GM21515 (cell line): ENCODE measurements around the gene TOP1.
"Not testable (repeated sequence)": the region's sequence is repeated elsewhere in the genome, so short reads cannot be mapped to it uniquely, and the experiment has no call there.

Source experiments
- ATAC-seq: cut with Tn5 transposase; IDR thresholded peaks from one replicate; pipeline ENCODE4 v1.9.1; 2021; ENCODE audit not compliant: unreplicated experiment

The TOP1 gene

DNA sequence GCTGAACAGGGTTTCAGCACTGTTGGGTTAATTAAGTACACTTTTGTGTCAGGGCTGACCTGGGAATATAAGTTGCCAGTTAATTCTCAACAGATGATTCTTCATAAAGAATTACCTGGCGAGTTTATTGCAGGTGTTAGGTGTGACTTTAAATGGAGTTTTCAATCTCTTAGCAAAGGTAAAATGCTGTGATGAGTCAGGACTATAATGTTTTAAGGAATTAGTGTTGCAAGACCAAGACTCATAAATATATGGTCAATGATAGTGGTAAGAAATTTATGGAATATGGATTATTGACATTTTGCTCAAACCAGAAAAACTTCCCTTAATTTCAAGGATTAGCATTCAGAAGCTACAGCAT is 58.7 kb downstream of the TOP1 start:
- no peak for ATAC-seq

DNA sequence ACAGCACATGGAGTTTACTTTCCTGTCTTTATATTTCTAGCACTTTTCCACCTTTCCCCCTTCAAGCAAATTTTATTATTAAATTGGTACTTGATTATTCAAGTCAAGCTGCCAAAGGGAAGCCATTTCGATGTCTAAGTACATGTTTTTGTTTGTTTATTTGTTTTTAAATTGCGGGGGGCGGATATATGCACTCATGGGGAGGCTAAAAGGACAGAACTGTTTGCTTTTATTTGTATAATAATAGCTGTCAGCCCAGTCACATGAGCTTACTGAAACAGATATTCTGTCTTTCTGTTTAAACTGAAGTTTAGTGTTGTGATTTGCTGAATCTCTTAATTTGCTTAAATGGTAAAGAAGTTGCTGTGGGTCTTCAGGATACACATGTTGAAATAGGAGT is 59.2 kb downstream of the TOP1 start:
- ATAC-seq, result no peak

DNA sequence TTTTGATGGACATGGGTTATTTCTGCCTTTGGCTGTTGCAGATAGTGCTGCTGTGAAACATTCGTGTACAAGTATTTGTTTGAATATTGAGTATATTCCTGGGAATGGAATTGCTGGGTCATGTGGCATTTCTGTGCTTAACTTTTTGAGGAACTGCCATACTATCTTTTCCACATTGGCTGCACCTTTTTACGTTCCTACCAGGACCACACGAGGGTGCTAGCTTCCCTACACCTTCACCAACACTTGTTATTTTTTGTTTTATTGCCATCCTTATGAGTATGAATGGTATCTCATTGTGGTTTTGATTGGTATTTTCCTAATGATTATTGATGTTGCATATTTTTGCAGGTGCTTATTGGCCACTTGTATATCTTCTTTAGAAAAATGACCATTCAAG is 60.9 kb downstream of the TOP1 start:
- no peak for ATAC-seq

DNA sequence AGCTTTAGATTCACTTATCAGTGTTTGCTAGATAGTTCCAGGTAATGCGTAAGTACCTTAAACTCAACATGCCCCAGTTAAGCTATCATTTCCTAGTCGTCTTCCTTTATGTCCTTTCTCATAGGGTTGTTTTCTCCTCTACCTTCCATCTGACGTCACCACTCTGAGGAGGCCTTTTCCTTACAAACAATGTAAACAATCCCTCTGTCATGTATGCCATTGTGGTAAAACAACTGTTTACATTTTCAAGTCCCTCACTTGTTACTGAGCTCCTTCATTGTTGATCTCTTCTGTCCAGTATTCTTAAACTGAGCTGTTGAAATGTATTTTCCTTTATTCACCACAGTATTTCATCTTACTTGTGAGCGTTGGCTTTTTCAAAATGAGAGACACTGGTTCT is 63.3 kb downstream of the TOP1 start:
- no peak for ATAC-seq

DNA sequence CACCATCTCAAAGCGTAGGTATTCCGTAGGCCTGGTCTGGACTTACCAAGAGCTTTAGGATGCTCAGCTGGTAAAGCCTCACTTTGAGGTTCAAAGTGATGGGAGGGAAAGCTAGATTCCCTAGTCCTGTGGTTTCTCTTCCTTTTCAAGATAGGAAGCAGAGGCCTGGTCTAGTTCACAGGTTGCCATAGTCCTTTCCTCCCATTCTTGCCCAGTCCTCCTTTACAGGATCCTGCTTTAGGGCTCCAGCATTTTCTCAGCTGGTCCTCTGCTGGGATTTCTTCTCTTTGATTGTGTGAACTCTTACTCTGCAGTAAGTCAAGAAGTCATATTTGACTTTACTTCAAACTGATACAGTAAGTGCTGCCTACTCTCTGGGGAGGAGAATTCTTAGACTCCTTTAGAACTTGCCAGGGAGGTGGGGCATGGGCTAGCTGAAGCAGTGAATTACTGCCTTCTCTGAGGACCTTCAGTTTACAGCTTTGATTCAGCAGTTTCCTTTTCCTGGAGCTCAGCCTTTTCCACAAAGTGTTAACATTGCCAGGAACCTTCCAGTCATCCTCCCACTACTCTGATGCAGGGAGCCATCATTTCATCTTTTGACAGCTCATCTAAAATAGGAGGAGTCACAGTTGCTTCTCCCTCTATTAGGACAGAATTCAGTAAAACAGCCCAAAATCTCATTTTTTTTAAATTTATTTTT is 65.9 kb downstream of the TOP1 start:
- no peak for ATAC-seq

DNA sequence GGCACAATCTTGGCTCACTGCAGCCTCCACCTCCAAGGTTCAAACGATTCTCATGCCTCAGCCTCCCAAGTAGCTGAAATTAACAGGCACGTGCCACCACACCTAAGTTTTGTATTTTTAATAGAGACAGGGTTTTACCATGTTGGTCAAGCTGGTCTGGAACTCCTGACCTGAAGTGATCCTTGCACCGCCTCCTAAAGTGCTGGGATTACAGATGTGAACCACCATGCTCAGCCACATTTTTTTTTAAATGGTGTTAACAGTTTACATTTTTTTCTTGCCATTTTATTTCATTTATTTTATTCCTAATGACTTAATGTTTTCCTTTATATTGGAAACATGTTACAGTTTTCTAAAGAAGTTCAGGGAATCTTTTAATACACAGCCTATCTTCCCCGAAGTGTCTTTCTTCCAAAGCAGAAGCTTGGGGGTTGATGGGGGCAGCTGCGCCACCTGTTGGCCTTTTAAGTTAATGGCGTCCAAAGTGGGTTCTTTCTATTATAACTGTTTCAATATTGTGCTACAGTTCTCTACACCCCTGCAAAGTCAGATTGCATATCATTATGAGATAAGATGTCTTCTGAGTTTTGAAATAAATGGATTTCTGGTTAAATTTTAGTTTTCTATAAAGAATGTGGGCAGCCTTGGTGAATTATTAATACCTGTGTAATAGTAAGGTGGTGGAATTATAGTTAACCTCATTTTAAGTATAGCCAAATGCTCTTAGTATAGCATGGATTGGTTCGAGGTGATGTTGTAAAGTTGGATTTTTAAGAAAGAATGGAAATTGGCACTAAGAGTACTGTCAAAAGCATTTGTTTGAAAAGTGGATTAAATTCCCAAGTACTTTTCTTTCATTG is 66.7 kb downstream of the TOP1 start:
- ATAC-seq, result peak; percentile 48

DNA sequence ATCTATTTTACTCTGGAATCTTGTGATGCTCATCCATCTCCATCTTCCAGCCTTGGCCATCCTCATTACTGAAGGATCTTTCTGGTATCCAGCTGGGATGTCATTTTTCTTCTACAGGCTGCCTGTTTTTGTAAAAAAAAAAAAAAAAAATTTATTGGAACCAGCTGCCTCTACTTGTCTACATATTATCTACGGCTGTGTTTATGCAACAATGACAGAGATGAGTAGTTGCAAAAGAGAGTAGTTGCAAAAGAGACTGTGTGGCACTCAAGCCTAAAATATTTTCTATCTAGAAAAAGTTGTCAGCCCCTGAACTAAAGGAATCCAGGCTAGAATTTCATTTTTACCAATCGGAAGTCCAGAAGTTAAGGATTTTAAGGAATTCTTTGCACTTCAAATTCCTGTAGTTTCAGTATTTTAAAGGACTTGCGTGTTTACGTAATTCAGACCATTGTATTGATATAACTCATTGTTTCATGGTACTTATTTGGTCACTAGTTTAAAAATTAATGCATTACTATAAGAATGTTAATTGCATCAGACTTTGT is 70.2 kb downstream of the TOP1 start:
- ATAC-seq, result no peak

DNA sequence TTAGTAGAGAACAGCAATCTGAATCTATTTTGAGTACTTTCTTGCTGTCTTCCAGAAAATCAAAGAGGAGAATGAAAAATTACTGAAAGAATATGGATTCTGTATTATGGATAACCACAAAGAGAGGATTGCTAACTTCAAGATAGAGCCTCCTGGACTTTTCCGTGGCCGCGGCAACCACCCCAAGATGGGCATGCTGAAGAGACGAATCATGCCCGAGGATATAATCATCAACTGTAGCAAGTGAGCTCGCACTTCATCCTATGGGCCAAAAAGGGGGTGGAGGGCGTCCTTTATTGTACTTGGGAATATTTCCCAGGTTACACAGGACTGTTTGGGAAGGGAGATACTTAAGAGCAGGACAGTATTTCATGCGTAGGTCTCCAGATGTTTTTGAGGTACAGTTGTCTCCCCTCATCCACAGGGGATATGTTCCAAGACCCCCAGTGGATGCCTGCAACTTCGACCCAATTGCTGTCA is 71.4 kb downstream of the TOP1 start:
- no peak for ATAC-seq

DNA sequence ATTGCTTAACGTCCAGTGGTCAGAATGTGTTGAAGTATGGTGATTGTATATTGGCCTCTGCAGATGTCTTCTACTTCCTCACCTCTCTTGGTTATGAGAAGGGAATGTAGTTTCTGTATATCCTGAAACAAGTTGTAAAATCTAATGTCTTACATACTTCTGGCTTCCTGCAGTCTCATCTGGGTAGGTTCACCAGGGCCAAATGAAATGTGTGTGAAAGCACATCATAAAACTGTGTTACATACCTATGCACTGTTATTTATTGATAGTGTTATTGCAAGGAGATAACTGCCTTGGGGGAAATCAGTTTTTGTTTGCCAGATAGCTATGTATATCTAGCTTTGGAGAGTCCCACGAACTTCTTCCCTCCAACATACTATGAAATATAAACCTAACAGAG is 73.0 kb downstream of the TOP1 start:
- no peak for ATAC-seq

DNA sequence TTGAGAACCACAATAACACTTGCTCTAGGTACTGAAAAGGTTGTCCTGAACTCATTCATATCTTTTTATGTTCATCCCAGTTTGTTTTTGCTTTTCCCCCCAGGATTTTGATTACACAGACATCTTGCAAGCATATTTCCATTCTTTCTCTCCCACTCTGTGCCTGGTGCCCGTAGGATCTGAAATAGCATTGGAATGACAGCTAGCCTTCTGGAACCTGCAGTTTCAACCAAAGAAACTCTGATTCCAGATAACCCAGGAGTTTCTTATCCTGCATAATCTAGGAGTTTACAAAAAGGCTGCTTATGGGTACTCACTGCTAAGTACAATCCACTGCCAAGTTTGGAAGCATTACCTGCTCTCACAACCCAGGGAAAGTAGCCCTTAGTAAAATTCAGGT is 79.9 kb downstream of the TOP1 start:
- ATAC-seq, result no peak

DNA sequence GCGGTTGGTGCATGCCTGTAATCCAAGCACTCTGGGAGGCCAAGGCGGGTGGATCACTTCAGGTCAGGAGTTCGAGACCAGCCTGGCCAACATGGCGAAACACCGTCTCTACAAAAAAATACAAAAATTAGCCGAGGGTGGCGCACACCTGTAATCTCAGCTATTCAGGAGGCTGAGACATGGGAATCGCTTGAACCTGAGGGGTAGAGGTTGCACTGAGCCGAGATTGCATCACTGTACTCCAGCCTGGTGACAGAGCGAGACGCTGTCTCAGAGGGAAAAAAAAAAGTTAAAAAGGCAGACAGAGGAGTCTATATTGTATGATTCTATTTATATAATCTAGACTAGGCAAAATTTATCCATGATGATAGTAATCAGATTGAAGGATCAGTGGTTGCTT is 81.4 kb downstream of the TOP1 start:
- no peak for ATAC-seq

DNA sequence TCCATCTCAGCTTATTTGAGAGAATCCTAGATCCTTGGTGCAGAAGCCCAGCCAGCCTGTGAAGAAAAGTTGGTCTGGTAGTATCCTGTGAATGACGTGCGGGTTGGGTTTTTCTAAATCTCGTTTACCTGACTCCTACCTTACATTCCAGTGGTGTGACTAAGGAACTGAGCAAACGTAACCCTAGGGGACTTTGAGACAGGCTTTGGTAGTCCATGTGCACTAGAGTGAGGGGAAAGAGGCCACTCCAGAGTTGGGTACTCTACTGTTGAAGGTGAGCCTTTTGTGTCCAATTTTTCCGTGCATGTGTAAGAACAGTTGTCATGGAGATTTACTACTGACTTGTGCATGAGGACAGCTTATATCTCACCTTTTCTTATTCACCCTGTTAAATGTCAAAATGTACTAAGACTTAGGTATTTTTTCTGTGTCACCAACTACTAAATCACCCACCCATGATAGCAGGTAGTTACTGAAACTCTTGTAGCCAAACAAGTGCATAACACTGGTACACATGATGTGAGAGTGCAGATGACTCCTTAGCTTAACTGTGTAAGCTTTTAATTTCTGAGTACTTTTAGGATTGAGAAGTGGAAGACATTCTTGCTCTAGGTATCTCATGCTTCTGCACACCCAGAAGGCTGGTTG is 82.4 kb downstream of the TOP1 start:
- no peak for ATAC-seq

DNA sequence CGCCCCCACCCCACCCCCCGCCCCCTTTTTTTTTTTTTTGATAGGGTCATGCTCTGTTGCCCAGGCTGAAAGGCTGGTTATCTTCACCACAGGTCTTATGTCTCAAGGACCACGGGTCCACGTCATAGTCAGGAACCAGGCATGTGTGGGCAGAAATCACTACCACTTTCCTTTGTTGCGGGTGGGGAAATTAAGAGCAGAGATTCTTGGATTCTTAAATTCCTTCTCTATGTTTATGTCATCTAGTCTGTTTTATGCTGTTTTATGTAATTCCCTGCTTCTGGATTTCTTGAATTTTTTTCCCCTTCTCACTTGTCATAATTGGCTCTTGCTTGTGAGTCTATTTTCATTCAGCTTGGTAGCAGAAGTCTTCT is 82.9 kb downstream of the TOP1 start:
- no peak for ATAC-seq

DNA sequence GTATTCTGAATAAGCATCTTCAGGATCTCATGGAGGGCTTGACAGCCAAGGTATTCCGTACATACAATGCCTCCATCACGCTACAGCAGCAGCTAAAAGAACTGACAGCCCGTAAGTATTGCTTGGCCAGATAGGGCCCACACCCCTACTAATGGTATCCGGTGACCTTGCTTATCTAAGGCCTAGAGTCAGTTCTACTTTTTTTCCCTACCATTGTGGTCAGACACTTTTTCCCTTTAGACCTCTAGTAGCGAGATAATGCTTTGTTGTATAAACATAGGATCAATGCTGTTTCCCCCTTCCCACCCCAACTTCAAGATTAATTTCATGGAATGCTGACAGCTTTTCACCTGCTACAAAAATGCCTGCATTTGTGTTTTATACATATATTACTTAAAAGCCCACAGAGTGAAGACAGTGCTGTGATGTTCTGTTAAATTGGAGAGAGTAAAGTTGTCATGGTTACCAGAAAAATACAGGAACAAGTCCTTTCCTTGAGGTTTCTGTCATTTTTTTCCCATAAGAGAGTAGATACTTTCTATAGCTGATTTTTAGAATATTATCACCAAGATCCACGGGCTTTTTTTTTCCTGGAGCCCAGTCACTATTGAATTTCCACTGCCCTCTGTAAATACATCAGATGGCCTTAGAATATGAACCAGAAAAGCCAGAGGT is 87.8 kb downstream of the TOP1 start:
- ATAC-seq, result no peak

DNA sequence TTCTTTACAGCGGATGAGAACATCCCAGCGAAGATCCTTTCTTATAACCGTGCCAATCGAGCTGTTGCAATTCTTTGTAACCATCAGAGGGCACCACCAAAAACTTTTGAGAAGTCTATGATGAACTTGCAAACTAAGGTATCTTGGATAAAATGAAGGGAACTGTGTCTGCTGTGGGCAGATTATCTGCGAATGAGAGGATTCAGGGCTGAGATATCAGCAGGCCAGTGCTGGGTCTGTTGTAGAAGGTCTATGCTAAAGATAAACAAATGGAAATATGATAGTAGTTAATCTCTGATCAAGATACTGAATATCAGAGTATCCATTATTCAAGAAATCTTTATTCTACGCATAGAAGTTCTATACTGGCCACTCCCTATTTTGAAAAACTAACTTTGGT is 89.5 kb downstream of the TOP1 start:
- not testable (repeated sequence) for ATAC-seq

DNA sequence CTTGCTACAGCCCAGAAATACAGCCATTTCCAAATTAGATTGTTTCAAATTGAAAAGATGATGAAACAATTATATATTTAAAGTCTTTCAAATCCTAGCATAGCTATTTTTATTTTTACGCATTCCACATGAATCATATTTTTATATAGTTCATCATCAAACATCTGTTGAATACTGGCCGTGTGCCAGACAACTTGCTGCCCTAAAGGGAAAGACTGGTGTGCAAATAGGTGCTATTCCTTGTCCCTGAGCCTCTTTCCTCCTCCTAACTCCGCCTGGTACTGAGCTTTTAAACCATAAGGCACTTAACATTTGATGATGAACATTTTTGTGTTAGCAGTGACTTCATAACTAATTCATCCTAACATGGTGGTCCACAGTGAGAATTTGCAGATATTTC is 90.0 kb downstream of the TOP1 start:
- no peak for ATAC-seq

DNA sequence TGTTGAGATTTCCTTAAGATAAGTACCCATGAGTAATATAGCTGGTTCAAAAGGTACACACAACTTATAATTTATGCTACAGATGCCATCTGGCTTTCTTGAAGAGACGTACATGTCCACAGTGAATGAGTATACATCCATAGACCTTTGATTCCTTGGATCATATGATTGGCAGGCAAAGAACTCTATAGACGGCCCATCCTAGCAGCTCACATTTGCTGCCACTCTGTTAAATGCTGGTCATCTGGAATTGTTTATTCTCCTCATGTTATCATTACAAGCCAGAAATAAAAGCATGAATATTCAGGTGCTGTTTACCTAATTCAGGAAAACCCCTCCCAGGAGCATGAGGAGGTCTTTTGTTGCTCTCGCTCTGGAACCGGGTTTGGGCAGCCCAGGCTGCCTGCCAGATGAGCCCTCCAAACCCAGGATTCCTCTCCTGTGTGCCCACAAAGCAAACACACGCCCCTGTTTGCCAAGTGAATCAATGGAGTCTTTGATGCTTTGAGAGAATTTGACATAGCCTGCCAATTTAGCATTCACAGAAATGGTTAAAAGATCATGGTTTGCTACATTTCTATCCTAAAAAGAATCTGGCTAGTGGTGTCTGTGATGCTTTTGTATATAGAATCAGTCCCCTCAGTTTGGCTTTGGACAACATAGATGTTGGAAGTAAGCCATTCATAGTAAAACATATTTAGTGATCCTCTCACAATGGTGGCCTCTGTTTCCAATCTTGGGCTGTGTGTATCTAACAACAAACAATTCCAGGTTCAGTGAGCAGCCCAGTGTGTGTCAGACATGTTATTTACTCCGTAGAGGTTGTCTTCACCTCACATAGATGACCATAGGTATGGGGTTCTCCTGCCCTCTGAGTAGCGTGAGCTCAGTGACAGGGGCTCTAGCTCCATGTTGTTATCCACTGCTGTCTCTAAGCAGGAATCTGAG is 91.3 kb downstream of the TOP1 start:
- ATAC-seq, result no peak

DNA sequence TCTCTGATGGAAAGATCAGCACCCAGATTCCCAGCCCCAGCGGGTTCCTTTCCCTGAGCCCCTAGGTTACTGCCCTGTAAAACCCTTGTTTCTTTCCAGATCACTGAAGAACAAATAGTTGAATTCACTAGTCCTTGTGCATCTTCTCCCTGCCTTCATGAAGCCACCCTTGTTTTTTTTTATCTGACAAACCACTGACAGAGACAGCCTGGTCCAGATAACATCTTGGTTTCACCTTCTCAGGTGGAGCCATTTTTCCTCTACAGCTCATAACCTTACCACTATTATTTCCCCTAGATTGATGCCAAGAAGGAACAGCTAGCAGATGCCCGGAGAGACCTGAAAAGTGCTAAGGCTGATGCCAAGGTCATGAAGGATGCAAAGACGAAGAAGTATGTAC is 92.8 kb downstream of the TOP1 start:
- ATAC-seq, result no peak

DNA sequence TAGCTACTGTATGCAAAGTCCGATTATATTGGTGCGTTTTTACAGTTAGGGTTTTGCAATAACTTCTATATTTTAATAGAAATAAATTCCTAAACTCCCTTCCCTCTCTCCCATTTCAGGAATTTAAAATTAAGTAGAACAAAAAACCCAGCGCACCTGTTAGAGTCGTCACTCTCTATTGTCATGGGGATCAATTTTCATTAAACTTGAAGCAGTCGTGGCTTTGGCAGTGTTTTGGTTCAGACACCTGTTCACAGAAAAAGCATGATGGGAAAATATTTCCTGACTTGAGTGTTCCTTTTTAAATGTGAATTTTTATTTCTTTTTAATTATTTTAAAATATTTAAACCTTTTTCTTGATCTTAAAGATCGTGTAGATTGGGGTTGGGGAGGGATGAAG is 95.0 kb downstream of the TOP1 start:
- no peak for ATAC-seq

DNA sequence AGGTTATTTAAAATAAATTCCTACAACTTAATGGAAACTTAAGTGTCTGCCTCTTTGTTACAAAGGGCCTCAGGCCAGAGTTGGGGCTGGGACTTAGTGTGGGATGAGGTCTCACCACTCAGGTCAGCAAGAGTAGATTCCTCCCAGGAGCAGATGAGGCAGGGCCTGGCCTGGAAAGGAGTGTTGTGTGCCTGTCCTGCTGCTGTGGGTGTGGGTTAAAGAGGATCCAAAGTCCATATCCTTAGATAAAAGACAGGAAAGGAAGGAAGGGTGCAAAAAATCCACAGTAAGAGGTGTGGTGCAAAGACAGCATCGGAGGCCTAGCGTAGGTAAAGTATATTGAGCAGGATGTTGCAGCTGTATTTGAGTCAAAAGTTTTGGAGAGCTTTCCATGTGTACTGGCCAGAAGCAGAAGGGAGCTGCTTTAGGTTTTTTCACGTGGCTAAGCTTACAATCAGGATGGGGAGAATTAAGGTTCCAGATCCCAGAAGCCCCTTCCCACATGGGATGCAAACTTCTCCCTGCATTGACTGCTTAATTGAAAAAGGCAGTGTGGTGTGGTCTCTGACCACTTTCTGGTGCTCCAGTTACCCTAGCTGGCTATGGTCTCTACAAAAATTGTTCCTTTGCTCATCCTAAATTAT is 96.0 kb downstream of the TOP1 start:
- no peak for ATAC-seq
